GM18951 (cell line): ENCODE measurements around the gene ENGASE.

ENCODE experiments used
- POLR2A ChIP-seq: IDR thresholded peaks from 4 replicates; pipeline ENCODE4 v1.6.1; 2011; ENCODE audit warnings: mild to moderate bottlenecking; ENCODE audit not compliant: insufficient read length, insufficient read depth; ENCODE audit errors: extremely low read depth
- in situ Hi-C: fragments of 300-500 bp; cut with MboI; formaldehyde crosslinking; loops from one replicate; pipeline ENCODE4 v1.12.0; 2022; ENCODE audit warnings: low sequenced_read_pairs, mixed read lengths, inconsistent platforms; ENCODE audit not compliant: unreplicated experiment

ENGASE gene

GRCh38 chr17:79033741-79034501 lies 40.7 kb upstream of the ENGASE start:
- in situ Hi-C loops: no loop called here
- no peak for TF ChIP-seq POLR2A

- in situ Hi-C loops: no loop called here
Measured at GRCh38 chr17:79034931-79035485, 39.6 kb upstream of the ENGASE start.

DNA sequence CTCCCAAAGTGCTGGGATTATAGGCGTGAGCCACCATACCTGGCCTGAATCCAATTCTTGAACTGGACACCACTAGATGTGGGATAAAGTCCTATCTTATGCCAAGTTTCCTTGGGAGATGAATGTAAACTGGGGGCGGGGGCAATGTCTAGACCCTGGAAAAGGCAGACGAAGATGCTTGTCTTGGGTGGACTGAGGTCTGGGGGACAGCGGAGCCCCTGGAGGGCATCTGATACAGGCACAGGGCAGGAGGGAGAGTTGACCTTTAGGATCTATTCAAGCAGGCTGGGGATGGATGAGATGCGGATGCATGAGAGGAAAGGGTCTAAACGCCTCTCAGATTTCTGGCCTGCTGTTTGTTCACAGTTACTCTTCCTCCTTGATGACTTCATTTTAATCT lies 38.9 kb upstream of the ENGASE start:
- in situ Hi-C loops: no loop called here
- no peak for TF ChIP-seq POLR2A

More at GRCh38 chr17:79034931-79035485, 39.6 kb upstream of the ENGASE start:
- TF ChIP-seq POLR2A: no peak

GRCh38 chr17:79036181-79036580 lies 38.4 kb upstream of the ENGASE start:
- in situ Hi-C loops: no loop called here
- TF ChIP-seq POLR2A: no peak

- in situ Hi-C loops: no loop called here
- TF ChIP-seq POLR2A: no peak
Measured at GRCh38 chr17:79036596-79036995, 38.0 kb upstream of the ENGASE start.

GRCh38 chr17:79038545-79039135 lies 36.0 kb upstream of the ENGASE start:
- in situ Hi-C loops: no loop called here
- TF ChIP-seq POLR2A: no peak

GRCh38 chr17:79039171-79039570 lies 35.5 kb upstream of the ENGASE start:
- in situ Hi-C loops: no loop called here
- TF ChIP-seq POLR2A: no peak

DNA sequence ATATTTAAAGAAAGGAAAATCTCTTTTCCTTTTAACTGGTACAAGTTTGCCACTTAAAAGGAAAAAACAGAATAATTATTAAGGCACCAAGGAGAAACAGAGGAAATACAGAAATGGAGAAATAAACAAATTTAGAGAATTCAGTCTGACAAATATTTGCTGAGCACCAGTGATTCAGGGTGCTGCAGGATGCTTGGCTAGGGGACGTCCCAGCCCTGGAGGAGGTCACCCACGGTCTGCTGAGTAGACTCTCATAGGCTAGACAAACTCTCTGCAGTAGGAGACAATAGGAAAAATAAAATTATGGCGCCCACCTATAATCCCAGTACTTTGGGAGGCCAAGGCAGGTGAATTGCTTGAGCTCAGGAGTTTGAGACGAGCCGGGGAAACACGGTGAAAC lies 34.7 kb upstream of the ENGASE start:
- in situ Hi-C loops: no loop called here
- TF ChIP-seq POLR2A: no peak

DNA sequence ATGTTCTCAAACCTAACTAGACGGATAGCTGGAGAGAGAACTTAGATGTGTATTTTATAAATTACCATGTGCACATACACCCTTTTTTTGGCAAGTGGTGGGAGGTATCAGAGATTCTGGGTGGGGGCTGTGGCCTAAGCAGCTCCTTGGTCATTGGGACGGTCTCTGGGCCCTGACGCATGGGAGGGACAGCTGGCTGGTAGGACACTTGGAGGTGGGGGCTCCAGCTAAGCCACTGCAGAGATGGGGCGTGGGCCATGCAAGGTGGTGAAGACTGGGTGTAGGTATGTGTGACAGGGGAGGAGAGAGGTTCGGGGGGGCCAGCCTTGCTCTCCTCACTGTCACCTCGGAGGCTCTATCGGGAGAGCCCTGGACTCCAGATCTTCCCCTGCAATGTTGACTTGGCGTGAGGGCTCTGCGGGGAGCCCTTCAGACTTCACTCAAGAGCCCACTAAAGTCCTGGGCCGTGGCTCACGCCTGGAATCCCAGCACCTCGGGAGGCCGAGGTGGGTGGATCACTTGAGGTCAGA lies 33.5 kb upstream of the ENGASE start:
- in situ Hi-C loops: no loop called here
- no peak for TF ChIP-seq POLR2A

DNA sequence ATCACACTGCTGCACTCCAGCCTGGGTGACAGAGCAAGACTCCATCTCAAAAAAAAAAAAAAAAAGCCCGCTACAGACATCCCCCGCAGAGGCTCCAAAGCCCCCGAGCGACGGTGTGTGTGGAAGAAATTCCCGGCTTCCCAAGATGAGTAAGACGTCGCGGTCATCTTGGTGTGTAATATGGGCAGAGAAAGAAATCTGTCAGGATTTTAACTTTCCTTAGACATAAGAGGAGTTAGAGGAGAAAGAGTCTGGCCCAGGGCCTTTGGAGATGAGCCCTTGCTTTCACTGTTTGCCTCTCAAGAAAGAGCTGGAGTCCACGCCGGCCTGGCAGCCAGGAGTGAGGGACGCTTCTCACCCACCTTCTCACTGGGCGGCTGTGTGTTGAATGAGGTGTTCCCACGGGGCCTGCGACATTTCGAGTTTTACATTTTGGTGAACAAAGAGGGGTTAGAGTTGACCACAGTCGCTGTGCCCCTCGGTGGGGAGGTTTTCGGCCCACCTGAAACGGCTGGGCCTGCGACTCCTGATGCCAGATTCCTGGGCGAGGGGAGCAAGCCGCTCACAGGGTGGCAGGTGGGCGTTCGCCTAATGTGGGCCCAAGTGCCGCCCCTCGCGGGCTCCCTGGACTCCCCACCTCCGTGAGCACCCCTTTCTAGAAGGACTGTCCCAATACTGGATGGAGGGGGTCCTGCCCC lies 32.8 kb upstream of the ENGASE start:
- in situ Hi-C loops: no loop called here

GRCh38 chr17:79042421-79043190 lies 32.0 kb upstream of the ENGASE start:
- in situ Hi-C loops: no loop called here
- no peak for TF ChIP-seq POLR2A

More for the DNA sequence above, 32.8 kb upstream of the ENGASE start:
- TF ChIP-seq POLR2A: no peak

DNA sequence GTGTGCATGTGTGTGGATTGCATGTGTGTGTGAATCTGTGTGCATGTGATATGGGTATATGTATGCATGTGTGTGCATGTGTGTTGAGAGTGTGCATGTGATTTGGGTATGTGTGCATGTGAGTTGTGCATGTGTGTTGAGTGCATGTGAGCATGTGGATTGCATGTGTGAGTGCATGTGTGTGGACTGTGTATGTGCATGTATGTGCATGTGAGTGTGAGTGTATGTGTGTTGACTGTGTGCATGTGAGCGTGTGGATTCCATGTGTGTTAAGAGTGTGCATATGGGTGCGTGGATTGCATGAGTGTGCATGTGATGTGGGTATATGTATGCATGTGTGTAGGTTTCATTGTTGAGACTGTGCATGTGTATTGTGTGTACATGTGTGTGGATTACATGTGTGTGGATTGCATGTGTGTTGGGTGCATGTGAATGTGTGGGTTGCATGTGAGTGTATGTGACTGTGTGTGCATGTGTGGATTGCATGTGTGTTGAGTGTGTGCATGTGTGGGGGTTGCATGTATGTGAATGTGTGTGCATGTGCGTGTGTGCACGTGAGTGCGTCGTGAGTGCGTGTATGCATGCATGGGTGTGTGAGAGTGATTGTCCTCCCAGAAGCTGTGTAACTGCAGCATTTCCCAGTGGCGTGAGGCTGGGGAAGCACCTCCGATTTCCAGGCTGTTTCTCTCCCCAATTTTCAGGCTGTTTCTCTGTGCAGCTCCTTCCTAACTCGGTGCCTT lies 31.3 kb upstream of the ENGASE start:
- TF ChIP-seq POLR2A: no peak
- in situ Hi-C loops: no loop called here

- no peak for TF ChIP-seq POLR2A
- in situ Hi-C loops: no loop called here
Measured at GRCh38 chr17:79043931-79044320, 30.7 kb upstream of the ENGASE start.
